Uterus (tissue), 4 donors: Measurements from ENCODE around the gene TMEM218. TPM values are rescaled to one million over a fixed set of nuclear protein-coding genes. Genes with fewer than 3 reads are reported as not detected.

Experiments
- DNase-seq, 2 donors: peaks; one replicate each; pipeline ENCODE4 v3.0.0-alpha.2; 2019 to 2020
- H3K27ac ChIP-seq, 2 donors: fragments of 200-600 bp; sonication (generic); 1 replicate in 1 of 2; 2 replicates in 1 of 2; pipeline ENCODE4 v1.5.1; 2016 to 2018
- H3K27me3 ChIP-seq, 2 donors: fragments of 200-600 bp; sonication (generic); one replicate each; pipeline ENCODE4 v1.5.1; 2018 to 2019; ENCODE audit warnings: control low read depth in 1 of 2
- H3K36me3 ChIP-seq, 2 donors: fragments of 200-600 bp; sonication (generic); one replicate each; pipeline ENCODE4 v1.5.1; 2019; ENCODE audit warnings: control low read depth in 1 of 2
- H3K4me1 ChIP-seq, 2 donors: fragments of 200-600 bp; sonication (generic); one replicate each; pipeline ENCODE4 v1.5.1; 2018 to 2019; ENCODE audit warnings: control low read depth in 1 of 2
- H3K4me3 ChIP-seq, 2 donors: fragments of 200-600 bp; sonication (generic); 1 replicate in 1 of 2; 2 replicates in 1 of 2; pipeline ENCODE4 v1.5.1; 2018 to 2019; ENCODE audit warnings: mild to moderate bottlenecking in 1 of 2
- H3K9me3 ChIP-seq, 2 donors: fragments of 200-600 bp; sonication (generic); one replicate each; pipeline ENCODE4 v1.5.1; 2019; ENCODE audit warnings: control low read depth in 1 of 2
- POLR2A ChIP-seq, 2 donors: fragments of 450-650 bp; IDR thresholded peaks; one replicate each; pipeline ENCODE4 v1.6.1; 2016; ENCODE audit warnings: antibody characterized with exemption in 2 of 2, mild to moderate bottlenecking in 1 of 2, moderate library complexity in 1 of 2
- intact Hi-C: fragments of 100-400 bp; cut with DNase I; formaldehyde crosslinking; loops from one replicate; pipeline ENCODE4 v1.15.1; 2023; ENCODE audit warnings: low total_unique reads
- total RNA-seq, 4 donors: library from RNA; depleted of rRNA in 3 of 4; stranded (reverse); fragments of >200 nt in 3 of 4; gene quantifications; one replicate each; pipeline versions ENCODE4 v1.1.0 to v1.2.4, GENCODE V29; 2014 to 2023
- TF ChIP-seq, protein P1 (sequence below), 4 experiments: fragments of 200-600 bp in 2 of 4; fragments of 450-650 bp in 2 of 4; sonication (generic) in 2 of 4; IDR thresholded peaks; one replicate each; pipeline ENCODE4 v1.5.1; 2016 to 2019; ENCODE audit warnings: antibody characterized with exemption in 4 of 4, mild to moderate bottlenecking in 2 of 4, moderate library complexity in 1 of 4
- donor health status: DM: yes; HTN: yes; CAD: no.

The TMEM218 gene
- total RNA-seq, 4 donors from 2014 or later: 3.2 to 45.9 (median 12.0) TPM

DNA sequence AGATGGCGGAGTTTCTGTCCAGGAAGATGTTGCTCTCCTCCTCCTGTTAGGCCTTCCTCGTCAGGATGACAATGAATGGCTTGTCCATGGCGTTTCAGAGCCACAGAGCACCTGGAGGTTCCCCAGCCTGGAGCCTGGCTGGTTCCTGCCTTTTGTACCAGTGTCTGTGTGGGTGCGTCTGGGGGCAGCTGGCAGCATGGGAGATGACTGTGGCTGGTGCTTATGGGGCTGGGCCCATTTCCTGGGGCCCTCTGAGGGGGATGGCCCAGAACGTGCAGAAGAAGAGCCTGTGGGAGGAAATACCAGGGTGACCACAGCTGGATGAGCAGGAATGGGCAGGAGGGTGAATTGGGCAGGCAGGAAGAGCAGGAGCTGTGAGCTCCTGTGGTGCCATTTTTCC is 41.6 kb downstream of the TMEM218 start:
- Histone ChIP-seq H3K27me3 (no peaks in the 10 kb centered on the region), H3K9me3 (no peaks in the 10 kb centered on the region), H3K27ac (no peak overlapping the region), H3K36me3 (no peaks in the 10 kb centered on the region), H3K4me3 (no peak overlapping the region), H3K4me1 (no peaks in the 10 kb centered on the region)
- intact Hi-C loops: no loop called here
- no peak for DNase-seq
- no peak for TF ChIP-seq POLR2A (IDR thresholded peaks at IDR 0.05)

DNA sequence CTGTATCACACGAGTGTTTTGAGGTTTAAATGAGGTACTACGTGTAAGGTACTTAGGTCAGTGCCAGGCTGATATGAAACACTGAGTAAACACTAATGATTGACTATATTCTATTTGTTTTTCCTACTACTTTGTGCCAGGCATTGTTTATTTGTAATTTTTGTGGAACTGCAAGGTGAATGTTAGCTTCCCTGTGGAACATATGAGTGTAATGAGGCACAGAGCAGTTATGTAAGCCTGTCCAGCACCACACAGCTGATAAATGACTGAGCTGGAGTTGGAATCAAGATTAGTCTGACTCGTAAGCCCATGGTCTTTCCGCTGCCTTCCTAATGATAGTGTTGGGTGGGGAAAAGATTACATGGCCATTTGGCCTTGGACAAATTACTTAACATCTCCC is 42.4 kb downstream of the TMEM218 start:
- H3K36me3 ChIP-seq: no peaks in the 10 kb centered on the region
- TF ChIP-seq, protein P1, sequence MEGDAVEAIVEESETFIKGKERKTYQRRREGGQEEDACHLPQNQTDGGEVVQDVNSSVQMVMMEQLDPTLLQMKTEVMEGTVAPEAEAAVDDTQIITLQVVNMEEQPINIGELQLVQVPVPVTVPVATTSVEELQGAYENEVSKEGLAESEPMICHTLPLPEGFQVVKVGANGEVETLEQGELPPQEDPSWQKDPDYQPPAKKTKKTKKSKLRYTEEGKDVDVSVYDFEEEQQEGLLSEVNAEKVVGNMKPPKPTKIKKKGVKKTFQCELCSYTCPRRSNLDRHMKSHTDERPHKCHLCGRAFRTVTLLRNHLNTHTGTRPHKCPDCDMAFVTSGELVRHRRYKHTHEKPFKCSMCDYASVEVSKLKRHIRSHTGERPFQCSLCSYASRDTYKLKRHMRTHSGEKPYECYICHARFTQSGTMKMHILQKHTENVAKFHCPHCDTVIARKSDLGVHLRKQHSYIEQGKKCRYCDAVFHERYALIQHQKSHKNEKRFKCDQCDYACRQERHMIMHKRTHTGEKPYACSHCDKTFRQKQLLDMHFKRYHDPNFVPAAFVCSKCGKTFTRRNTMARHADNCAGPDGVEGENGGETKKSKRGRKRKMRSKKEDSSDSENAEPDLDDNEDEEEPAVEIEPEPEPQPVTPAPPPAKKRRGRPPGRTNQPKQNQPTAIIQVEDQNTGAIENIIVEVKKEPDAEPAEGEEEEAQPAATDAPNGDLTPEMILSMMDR (IDR thresholded peaks at IDR 0.05): no peak
- no peak for TF ChIP-seq POLR2A (IDR thresholded peaks at IDR 0.05)
- intact Hi-C loops: no loop called here
- H3K4me1 ChIP-seq: no peaks in the 10 kb centered on the region
- no peak overlapping the region for H3K27ac ChIP-seq
- no peak overlapping the region for H3K4me3 ChIP-seq
- no peak for DNase-seq
- no peaks in the 10 kb centered on the region for H3K27me3 ChIP-seq
- H3K9me3 ChIP-seq: no peaks in the 10 kb centered on the region

DNA sequence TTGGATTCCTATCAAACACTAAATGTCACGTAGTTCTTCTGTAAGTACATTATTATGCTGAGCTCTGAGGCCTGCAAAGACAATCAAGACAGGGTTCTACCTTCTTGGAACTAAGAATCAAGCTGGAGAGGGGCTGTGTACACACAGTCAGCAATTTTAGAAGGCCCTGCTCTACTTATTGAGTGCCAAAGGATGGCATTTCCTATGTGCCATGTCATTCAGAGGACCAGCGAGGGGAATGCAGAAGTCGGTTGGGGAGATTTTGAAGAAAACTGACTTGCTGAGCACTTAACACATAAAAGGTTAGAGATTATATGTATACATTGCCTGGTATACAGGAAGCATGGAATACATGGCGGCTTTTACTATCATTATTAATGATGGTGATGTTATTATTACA is 43.1 kb downstream of the TMEM218 start:
- Histone ChIP-seq H3K4me3 (no peak overlapping the region), H3K27ac (no peak overlapping the region), H3K27me3 (no peaks in the 10 kb centered on the region), H3K9me3 (no peaks in the 10 kb centered on the region), H3K4me1 (peaks cover 0 to 6% of the 10 kb centered on the region in 2 donors), H3K36me3 (no peaks in the 10 kb centered on the region)
- TF ChIP-seq, protein P1 (IDR thresholded peaks at IDR 0.05): no peak
- no peak for TF ChIP-seq POLR2A (IDR thresholded peaks at IDR 0.05)
- intact Hi-C loops: no loop called here
- DNase-seq: no peak

DNA sequence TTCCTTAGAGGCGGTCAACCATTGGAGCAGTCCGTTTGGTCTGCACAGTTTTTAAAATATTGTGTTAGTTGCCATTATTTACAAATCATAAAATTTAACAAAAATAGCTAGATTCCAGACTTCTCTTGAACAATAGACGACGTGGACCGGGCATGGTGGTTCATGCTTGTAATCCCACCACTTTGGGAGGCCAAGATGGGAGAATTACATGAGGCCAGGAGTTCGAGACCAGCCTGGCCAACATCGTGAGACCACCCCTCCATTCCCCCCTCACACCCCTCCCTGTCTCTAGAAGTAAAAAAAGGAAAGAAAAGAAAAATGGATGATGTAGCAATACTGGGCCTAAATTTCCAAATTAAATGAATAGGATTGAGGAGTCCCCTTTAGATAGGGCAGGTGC is 47.4 kb downstream of the TMEM218 start:
- Histone ChIP-seq H3K4me1 (peaks cover 0 to 8% of the 10 kb centered on the region in 2 donors), H3K36me3 (no peaks in the 10 kb centered on the region), H3K27ac (no peak overlapping the region), H3K4me3 (no peak overlapping the region), H3K9me3 (no peaks in the 10 kb centered on the region), H3K27me3 (no peaks in the 10 kb centered on the region)
- DNase-seq: no peak
- intact Hi-C loops: no loop called here
- TF ChIP-seq, protein P1 (IDR thresholded peaks at IDR 0.05): no peak
- no peak for TF ChIP-seq POLR2A (IDR thresholded peaks at IDR 0.05)

DNA sequence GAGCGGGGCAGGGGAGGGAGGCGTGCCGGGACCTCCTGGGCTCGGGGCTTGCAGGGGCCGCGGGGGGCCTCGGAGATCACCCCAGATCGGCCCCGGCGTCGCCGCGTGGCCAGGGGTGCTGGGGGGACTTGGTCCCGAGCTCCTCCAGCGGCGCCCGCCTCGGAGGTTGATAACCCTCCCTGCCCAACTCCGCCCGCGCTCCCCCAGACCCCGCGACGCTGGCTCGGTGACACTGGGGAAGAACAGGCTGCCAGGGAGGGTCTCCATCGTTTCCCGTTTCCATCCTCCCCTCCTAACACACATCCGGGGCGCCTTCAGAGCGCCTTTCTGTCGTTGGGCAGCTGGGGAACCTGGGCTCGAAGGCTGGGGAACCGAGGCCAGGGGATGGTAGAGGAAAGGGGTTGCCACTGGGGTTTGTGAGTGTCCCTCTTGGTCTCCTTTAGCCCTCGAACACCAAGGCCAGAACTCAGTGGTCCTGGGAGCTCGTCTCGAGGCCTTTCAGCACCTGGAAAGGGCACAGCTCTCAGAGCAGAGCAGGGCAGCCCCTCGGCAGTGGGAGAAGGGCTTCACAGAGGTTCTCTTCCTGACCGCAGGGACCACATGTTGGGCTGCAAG is 47.9 kb downstream of the TMEM218 start:
- Histone ChIP-seq H3K4me3 (peak overlapping the region; percentile 35 to 53), H3K9me3 (no peaks in the 10 kb centered on the region), H3K27ac (peak overlapping the region in 1 of 2 donors; percentile 29), H3K4me1 (peaks cover 0 to 8% of the 10 kb centered on the region in 2 donors), H3K36me3 (no peaks in the 10 kb centered on the region), H3K27me3 (no peaks in the 10 kb centered on the region)
- no peak for DNase-seq
- intact Hi-C loops: no loop called here
- TF ChIP-seq, protein P1 (IDR thresholded peaks at IDR 0.05): no peak
- no peak for TF ChIP-seq POLR2A (IDR thresholded peaks at IDR 0.05)
